NCI-H345 treated with DMSO at 0.1 percent for 48 hours (cell line): ENCODE results near the gene RAB33A.

Experiments used
- DNase-seq: peaks from one replicate; lab custom pipeline; 2025; ENCODE audit not compliant: unreplicated experiment; lab: John Stamatoyannopoulos, UW

RAB33A gene

GRCh38 chrX:130172127-130172845 is 524 bp downstream of the RAB33A start:
- no peak for DNase-seq

GRCh38 chrX:130173190-130173895 is 1.6 kb downstream of the RAB33A start:
- no peak for DNase-seq

DNA sequence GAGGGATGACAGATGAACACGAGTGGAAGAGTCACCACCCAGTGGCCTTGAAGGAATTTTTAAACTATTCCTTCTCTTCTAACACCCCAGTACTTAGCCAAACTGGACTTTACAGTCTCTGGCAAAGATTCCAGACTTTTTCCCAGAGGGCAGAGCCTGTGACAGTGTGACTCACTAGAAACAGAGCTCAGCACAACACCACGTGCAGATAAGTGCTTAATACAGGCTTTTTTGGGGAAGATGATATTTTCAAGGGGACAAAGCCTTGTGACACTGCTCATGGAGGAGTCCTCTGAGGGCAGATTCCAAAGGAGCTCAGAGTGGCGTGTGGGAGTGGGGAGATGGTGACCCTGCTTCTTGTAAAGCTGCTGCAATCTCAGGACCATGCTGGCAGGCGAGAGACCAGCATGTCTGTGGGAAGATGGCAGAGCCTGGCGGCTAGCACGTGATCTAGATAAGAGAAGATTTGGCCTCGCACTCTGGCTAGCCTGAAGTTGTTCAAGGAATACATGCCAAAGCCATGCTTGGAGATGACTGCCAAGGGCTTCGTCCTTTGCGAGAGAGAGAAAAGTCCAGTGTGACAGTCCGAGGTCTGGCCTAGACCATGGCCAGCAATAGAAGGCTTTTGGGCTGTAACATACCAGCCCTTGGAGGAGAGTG is 2.4 kb downstream of the RAB33A start:
- no peak for DNase-seq

GRCh38 chrX:130174937-130175336 is 3.2 kb downstream of the RAB33A start:
- no peak for DNase-seq

DNA sequence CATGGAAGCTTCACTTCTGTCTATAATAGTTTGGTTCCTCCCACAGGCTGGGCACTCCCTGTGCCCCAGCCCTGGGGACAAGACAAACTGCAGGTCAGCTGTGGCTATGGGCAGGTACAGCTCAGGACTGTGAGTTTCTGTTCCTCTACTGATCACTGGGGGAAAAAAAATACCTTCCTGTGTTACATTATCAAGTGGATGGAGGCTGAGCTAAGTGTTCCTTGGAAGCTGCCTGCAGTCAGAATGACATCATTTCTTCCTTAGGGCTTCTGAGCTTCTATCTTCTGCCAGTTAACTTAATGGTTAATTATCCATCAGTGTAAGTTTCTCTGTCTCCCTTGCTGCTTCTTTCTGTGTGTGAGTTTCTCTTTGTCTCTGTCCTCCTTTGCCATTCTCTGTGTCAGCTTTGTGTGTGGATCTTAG is 4.6 kb downstream of the RAB33A start:
- no peak for DNase-seq

DNA sequence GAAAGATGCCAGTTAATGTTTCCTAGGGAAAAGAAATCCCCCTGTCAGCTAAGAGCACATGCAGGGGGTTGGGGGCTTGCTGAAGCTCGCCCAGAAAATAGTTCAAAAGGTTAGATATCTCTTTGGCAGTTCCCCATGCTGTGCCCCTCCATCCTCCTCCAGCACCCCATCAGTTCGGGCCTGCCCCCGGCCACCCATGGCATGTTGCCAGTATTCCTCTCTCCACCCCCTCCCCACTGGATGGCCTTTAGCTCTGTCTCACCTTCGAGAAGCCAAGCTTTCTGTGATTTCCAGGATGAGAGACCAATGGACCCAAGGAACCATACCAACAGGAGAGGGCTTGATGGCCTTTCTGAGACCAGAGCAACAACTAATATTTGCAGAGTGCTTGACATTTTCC is 5.2 kb downstream of the RAB33A start:
- DNase-seq = no peak

DNA sequence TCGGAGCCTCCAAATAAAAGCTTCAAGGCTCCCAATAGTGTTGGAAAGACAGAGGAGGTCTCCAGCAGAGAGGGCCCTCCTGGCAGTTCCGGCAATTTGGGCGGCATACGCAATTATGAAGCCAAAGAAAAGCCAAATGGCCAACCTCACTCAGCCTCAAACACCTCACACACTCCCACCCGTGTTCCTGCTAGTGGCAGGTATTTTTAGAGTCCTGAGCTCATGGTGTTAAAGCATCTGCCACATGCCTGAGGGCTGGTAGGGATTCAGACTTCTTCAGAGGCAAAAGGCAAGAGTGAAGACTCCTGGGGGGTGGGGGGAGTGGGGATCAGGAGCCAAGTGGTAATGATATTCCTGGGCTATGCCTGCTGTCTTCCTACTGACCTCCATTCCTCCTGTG is 7.4 kb downstream of the RAB33A start:
- DNase-seq = no peak

DNA sequence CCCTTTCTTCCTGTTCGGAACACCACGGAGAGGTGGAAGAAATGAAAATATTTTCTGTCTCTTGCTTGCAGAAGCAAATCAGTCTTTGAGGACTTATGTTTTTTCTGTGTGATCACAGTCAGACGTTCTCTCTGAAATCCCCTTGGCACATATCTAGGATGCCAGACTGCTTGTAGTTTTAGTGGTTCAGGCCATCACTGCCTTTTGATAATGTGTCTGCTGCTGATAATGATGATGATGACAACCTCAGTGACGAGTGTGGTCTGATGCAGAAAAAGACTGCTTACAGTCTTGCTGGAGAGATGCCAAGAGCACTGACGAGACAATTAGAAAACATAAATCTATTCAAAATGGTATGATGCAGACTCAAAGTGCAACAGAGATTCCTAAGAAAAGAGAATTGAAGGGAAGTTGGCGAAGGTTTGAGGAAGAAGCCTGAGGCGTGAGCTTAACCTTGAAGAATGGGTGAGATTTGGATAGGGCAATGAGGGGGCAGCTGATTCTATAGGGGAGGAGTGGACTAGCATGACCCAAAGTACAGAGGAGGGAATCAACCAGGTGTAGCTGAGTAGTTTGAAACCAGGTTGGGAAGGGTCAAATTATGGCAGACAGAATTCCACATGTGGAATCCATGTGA is 7.9 kb downstream of the RAB33A start:
- DNase-seq = no peak

DNA sequence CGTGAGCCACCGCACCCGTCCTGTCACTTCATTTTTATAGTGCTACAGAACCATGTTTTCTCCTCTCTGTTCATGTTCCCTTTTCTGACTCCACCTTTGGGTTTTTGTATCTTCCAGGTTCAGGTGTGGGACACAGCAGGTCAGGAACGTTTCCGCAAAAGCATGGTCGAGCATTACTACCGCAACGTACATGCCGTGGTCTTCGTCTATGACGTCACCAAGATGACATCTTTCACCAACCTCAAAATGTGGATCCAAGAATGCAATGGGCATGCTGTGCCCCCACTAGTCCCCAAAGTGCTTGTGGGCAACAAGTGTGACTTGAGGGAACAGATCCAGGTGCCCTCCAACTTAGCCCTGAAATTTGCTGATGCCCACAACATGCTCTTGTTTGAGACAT is 12.4 kb downstream of the RAB33A start:
- no peak for DNase-seq

GRCh38 chrX:130184857-130185256 is 13.1 kb downstream of the RAB33A start:
- DNase-seq = no peak

GRCh38 chrX:130186651-130187050 is 14.9 kb downstream of the RAB33A start:
- DNase-seq = no peak

DNA sequence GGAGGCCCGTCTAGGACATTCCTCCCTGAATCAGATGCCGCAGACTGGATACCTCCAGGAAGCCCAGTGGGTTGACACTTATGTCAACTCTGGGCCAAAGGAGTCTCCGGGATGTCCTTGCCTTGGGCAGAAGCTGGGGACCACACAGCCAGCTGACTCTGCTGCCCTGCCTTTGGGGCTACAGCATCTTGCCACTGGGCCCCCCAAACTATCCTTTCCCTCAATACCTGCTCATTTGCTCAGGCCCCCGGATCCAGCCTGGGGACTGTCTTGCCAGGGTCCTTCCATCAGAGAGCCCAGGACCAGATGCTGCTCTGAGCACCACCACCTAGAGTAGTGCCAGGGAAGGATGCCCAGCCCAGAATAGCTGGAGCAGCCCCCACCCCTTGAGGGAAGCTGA is 19.0 kb downstream of the RAB33A start:
- DNase-seq = no peak

GRCh38 chrX:130196466-130196865 is 24.7 kb downstream of the RAB33A start:
- DNase-seq = no peak

DNA sequence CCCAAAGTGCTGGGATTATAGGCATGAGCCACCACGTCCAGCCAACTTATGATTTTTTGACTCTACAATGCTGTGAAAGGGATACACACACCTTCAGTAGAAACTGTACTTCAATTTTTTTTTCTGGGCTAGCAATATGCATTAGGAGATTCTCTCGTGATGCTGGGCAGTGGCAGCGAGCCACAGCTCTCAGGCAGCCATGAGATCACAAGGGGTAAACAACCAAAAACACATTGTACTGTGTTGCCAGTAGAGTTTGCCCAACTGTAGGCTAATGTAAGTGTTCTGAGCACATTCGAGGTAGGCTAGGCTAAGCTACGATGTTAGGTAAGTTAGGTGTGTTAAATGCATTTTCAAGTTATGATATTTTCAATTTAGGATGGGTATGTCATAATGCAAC is 25.7 kb downstream of the RAB33A start:
- no peak for DNase-seq

DNA sequence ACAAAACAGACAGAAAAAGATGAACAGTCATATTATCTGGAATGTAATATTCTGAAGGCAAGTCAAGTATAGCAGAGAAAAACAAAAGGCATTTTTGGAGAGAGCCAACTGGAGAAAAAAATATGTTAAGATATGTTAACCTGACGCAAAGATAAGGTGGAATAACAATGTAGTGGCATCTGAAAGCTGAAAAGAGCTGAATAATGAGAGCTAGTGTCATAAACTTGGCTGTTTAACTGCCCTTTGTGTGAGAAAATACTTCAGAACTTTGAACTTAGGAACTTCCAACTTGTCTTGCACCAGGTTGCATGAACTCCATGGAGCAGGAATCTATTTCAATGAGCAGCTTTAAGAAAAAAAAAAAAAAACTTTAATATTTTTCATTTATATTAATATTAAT is 32.9 kb downstream of the RAB33A start:
- DNase-seq = no peak

DNA sequence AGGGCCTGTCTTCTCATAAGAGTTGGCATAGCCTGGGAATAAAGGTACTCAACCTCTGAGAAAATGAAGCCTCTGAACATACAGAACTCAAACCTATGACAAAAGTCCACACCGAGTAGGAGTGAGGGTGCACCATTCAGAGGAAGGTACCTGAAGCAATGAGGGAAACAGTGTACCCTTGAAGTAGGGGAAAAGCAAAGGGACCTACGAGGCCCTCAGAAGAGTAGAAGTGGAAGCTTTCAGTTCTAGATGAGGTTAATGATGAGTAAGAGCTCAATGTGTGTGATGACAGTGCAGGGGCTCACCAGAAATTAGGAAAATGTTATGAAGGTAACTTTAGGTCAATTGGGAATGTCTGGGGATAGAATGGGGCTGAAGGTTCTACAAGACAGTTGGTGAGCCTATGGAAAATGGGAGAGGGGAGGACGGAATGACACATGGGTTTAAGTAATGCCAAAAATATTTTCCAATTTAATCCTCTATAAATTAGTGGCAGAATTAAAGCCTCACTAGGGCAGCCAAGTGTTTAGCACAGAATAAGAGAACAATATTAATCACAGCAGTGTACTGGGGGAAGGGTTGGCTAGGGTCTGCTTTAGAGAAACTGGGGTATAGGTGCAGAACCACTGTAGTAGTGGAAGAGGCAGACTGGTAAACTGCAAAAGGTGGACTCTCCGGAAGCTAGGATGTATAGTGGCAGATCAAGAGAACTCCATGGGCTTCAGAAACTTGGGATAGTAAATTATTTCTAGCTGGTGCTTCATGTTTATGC is 39.8 kb downstream of the RAB33A start:
- no peak for DNase-seq

DNA sequence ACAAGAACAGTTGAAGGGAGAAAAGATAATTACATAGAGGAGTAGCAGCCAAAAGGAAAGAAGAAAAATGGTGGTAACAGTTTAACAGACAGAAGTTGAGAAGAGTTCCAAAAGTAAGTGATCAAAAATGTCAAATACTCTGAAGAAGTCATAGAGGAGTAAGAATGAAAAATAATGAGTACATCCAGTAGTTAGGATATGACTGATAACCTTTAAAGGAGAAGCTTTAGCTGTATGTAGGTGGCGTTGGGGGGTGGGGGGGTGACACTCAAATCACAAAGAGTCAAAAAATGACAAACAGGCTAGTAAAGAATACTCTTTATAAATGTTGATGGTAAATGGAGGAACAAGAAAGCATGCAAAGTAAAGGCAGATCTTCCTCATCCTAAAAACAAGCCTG is 40.6 kb downstream of the RAB33A start:
- DNase-seq = no peak

GRCh38 chrX:130213376-130213775 is 41.6 kb downstream of the RAB33A start:
- DNase-seq = no peak

DNA sequence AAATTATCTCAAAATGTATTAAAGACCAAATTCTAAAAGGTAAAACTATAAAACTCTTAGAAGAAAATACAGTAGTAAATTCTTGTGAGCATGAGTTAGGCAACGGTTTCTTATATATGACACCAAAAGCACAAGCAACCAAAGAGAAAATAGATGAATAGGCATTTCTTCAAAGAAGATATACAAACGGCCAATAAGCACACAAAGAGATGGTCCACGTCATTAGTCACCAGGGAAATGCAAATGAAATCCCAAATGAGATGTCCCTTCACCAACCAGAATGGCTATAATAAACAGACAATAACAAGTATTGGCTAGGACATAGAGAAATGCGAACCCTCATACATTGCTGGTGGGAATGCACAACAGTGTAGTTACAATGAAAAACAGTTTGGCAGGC is 44.6 kb downstream of the RAB33A start:
- DNase-seq = no peak

DNA sequence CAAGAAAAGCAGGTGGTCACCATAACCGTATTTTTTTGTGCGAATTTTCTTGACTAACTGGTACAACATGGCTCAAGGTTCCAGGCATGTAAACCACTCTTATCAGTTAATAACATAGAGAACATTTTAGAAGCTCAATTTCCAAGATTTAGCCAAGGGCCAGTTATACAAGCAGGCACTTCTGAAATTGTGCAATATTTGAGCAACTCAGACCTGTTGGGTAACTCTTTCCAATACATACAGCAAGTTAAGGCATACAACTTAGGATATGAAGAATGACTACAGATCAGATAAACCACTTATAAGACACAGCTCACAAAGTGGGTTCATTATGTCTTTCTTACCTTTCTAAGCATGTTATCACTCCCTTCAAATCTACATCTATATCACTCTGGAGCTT is 53.0 kb downstream of the RAB33A start:
- no peak for DNase-seq

DNA sequence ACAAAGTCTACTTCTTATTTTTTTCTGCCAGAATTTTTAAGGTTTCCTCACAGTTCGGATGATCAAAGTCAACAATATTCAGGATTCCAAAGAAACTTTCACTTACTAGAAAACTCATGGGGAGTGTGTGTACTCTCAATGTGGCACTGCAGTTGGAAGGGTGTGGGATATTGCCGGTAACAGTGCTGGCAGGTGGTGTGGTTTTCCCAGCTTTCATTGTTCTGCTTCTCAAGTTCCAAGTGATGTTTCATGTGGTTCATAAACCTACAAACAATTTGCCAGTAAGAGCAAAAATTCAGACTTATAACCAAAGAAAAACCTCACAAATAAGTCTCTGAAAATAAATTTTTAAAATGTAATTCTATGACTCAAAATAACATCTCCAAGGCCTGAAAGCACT is 57.1 kb downstream of the RAB33A start:
- DNase-seq = no peak
